ENCODE data around the gene CAMSAP1.

Gene CAMSAP1

DNA sequence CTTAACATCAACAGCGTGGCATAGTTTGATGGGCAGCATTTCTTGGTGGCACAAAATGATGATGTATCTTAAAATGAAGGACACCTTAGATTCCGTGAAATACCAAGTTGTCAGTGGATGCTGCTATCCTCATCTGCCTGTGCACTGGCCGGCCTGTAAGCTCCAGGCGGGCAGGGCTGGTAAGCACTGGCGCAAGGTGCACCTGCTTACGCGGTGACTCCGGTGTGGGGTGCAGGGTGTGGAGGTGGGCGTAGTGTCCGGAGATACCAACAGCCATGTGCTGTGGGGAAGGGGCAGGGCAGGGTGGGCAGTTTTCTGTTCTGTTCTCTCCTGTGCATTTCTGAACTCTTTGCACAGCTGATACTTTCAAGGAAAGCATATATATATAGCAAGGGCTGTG, 103.9 kb downstream of the CAMSAP1 start:
- H3K4me2 ChIP-seq (ENCODE audit: low read length): no peak overlapping the region
- no peaks in the 10 kb centered on the region for H3K36me3 ChIP-seq (replicated peaks; ENCODE audit: low read depth, low read length)
- H3K4me3 ChIP-seq (ENCODE audit: low read length): no peak overlapping the region
- H3K9ac ChIP-seq (ENCODE audit: low read length): no peak overlapping the region
- H3K27ac ChIP-seq (ENCODE audit: low read length): no peak overlapping the region
- no peaks in the 10 kb centered on the region for H3K4me1 ChIP-seq (ENCODE audit: low read length)
- no peak overlapping the region for H2AFZ ChIP-seq (ENCODE audit: low read depth, low read length)
- H4K20me1 ChIP-seq (ENCODE audit: insufficient read depth, low read length): no peaks in the 10 kb centered on the region
- no peaks in the 10 kb centered on the region for H3K79me2 ChIP-seq (ENCODE audit: low read length)
- TF ChIP-seq, protein P1, sequence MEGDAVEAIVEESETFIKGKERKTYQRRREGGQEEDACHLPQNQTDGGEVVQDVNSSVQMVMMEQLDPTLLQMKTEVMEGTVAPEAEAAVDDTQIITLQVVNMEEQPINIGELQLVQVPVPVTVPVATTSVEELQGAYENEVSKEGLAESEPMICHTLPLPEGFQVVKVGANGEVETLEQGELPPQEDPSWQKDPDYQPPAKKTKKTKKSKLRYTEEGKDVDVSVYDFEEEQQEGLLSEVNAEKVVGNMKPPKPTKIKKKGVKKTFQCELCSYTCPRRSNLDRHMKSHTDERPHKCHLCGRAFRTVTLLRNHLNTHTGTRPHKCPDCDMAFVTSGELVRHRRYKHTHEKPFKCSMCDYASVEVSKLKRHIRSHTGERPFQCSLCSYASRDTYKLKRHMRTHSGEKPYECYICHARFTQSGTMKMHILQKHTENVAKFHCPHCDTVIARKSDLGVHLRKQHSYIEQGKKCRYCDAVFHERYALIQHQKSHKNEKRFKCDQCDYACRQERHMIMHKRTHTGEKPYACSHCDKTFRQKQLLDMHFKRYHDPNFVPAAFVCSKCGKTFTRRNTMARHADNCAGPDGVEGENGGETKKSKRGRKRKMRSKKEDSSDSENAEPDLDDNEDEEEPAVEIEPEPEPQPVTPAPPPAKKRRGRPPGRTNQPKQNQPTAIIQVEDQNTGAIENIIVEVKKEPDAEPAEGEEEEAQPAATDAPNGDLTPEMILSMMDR (IDR thresholded peaks at IDR 0.05; ENCODE audit: low read depth, low read length): no peak
- no peak for TF ChIP-seq EZH2phosphoT487 (IDR thresholded peaks at IDR 0.05; ENCODE audit: low read depth)
- no peaks in the 10 kb centered on the region for H3K27me3 ChIP-seq (ENCODE audit: low read depth, low read length)
- no peaks in the 10 kb centered on the region for H3K9me3 ChIP-seq (ENCODE audit: insufficient read depth, low read length)

DNA sequence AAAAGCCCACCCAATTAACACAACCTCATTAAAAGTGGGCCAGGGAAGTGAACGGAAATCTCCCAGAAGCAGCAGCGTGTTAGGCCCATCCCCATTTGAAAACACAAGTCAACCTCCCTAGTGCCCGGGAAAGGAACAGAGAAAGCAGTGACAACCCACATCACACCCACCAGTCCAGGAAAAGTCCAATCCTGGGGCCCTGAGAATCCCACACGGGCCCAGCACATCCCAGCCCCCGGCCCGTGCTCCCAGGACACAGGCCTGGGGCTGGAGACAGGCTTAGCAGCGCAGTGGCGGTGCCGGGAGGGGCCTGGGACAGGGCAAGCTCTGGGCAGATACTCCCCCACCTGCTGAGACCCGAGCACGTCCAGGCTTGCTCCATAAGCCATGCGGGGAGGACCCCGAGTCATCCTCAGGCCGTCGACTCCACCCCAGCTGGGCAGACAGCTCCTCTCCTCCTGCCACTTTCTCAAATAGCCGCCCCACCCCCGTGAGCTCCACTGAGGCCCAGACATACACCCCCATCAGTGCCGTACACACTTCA, 104.4 kb downstream of the CAMSAP1 start:
- no peak overlapping the region for H2AFZ ChIP-seq (ENCODE audit: low read depth, low read length)
- no peaks in the 10 kb centered on the region for H3K27me3 ChIP-seq (ENCODE audit: low read depth, low read length)
- no peaks in the 10 kb centered on the region for H3K4me1 ChIP-seq (ENCODE audit: low read length)
- no peak for TF ChIP-seq EZH2phosphoT487 (IDR thresholded peaks at IDR 0.05; ENCODE audit: low read depth)
- TF ChIP-seq, protein P1 (IDR thresholded peaks at IDR 0.05; ENCODE audit: low read depth, low read length): no peak
- H3K9me3 ChIP-seq (ENCODE audit: insufficient read depth, low read length): no peaks in the 10 kb centered on the region
- H3K36me3 ChIP-seq (replicated peaks; ENCODE audit: low read depth, low read length): no peaks in the 10 kb centered on the region
- H3K4me3 ChIP-seq (ENCODE audit: low read length): no peak overlapping the region
- no peak overlapping the region for H3K4me2 ChIP-seq (ENCODE audit: low read length)
- no peak overlapping the region for H3K9ac ChIP-seq (ENCODE audit: low read length)
- H3K79me2 ChIP-seq (ENCODE audit: low read length): no peaks in the 10 kb centered on the region
- no peaks in the 10 kb centered on the region for H4K20me1 ChIP-seq (ENCODE audit: insufficient read depth, low read length)
- H3K27ac ChIP-seq (ENCODE audit: low read length): no peak overlapping the region

DNA sequence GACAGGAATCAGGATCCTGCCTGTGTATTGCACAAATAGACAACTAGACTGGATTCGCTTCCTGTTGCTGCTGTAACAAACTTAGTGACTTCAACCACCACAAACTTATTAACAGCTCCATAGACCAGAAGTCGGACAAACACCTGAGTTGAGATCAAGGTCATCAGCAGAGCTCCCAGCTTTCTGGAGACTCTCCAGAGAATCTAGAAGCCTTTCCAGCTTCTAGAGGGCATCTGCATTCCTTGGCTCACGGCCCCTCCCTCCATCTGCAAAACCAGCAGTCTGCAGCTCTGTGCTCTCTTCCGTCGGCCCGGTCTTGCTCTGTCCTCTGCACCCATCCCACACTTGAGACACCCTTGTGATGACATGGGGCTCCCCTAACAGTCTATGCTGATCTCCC, 106.3 kb downstream of the CAMSAP1 start:
- Histone ChIP-seq H3K27me3 (ENCODE audit: low read depth, low read length) (no peaks in the 10 kb centered on the region), H3K9ac (ENCODE audit: low read length) (no peak overlapping the region), H4K20me1 (ENCODE audit: insufficient read depth, low read length) (no peaks in the 10 kb centered on the region), H3K27ac (ENCODE audit: low read length) (no peak overlapping the region), H3K36me3 (replicated peaks; ENCODE audit: low read depth, low read length) (no peaks in the 10 kb centered on the region), H3K4me1 (ENCODE audit: low read length) (no peaks in the 10 kb centered on the region), H3K4me3 (ENCODE audit: low read length) (no peak overlapping the region), H3K79me2 (ENCODE audit: low read length) (no peaks in the 10 kb centered on the region), H3K9me3 (ENCODE audit: insufficient read depth, low read length) (no peaks in the 10 kb centered on the region), H2AFZ (ENCODE audit: low read depth, low read length) (no peak overlapping the region), H3K4me2 (ENCODE audit: low read length) (no peak overlapping the region)
- TF ChIP-seq, protein P1 (IDR thresholded peaks at IDR 0.05; ENCODE audit: low read depth, low read length): no peak
- TF ChIP-seq EZH2phosphoT487 (IDR thresholded peaks at IDR 0.05; ENCODE audit: low read depth): no peak

DNA sequence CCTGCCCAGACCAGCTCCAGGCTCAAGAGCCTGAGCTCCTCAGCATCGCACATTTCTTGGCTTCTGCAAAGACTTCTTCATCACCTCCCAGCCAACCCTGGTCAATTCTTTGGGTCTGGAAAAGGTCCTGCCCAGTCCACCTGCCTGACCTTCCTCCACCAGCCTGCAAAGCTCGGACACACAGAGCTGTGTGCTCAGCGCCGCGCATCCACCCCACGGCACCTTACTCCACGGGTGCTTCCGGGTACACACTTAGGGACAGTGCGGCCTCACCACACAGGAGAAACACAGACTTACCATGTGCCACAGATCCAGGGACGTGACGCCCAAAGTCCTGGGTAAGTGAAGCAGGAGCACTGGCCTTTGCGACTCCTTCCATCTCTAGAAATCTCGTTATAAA, 108.1 kb downstream of the CAMSAP1 start:
- Histone ChIP-seq H3K27me3 (ENCODE audit: low read depth, low read length) (no peaks in the 10 kb centered on the region), H3K9me3 (ENCODE audit: insufficient read depth, low read length) (no peaks in the 10 kb centered on the region)
- no peak for TF ChIP-seq EZH2phosphoT487 (IDR thresholded peaks at IDR 0.05; ENCODE audit: low read depth)
- TF ChIP-seq, protein P1 (IDR thresholded peaks at IDR 0.05; ENCODE audit: low read depth, low read length): no peak

More for the DNA sequence above, 108.1 kb downstream of the CAMSAP1 start:
- H3K4me3 ChIP-seq (ENCODE audit: low read length): no peak overlapping the region
- H3K79me2 ChIP-seq (ENCODE audit: low read length): no peaks in the 10 kb centered on the region
- H2AFZ ChIP-seq (ENCODE audit: low read depth, low read length): no peak overlapping the region
- no peak overlapping the region for H3K9ac ChIP-seq (ENCODE audit: low read length)
- H3K36me3 ChIP-seq (replicated peaks; ENCODE audit: low read depth, low read length): no peaks in the 10 kb centered on the region
- H4K20me1 ChIP-seq (ENCODE audit: insufficient read depth, low read length): no peaks in the 10 kb centered on the region
- H3K4me1 ChIP-seq (ENCODE audit: low read length): no peaks in the 10 kb centered on the region
- no peak overlapping the region for H3K27ac ChIP-seq (ENCODE audit: low read length)
- no peak overlapping the region for H3K4me2 ChIP-seq (ENCODE audit: low read length)

Data from OCI-LY3 (cell line).